ENCODE data around the gene GNAT3.

Gene GNAT3

GRCh38 chr7:80460857-80461256, 51.0 kb downstream of the GNAT3 start:
- no peak for DNase-seq

GRCh38 chr7:80459776-80460510, 51.9 kb downstream of the GNAT3 start:
- no peak for DNase-seq

GRCh38 chr7:80458822-80459725, 52.8 kb downstream of the GNAT3 start:
- DNase-seq: no peak

- DNase-seq: no peak
Observed at GRCh38 chr7:80453699-80454340, 58.0 kb downstream of the GNAT3 start.

GRCh38 chr7:80450621-80451308, 61.1 kb downstream of the GNAT3 start:
- DNase-seq: no peak

- no peak for DNase-seq
Observed at GRCh38 chr7:80449836-80450235, 62.0 kb downstream of the GNAT3 start.

GRCh38 chr7:80445351-80445750, 66.5 kb downstream of the GNAT3 start:
- DNase-seq: no peak

- DNase-seq: no peak
Observed at GRCh38 chr7:80444811-80445210, 67.1 kb downstream of the GNAT3 start.

- no peak for DNase-seq
Observed at GRCh38 chr7:80443325-80443724, 68.5 kb downstream of the GNAT3 start.

GRCh38 chr7:80440883-80441282, 71.0 kb downstream of the GNAT3 start:
- DNase-seq: no peak

- no peak for DNase-seq
Observed at GRCh38 chr7:80439894-80440821, 71.7 kb downstream of the GNAT3 start.

GRCh38 chr7:80435521-80435920, 76.3 kb downstream of the GNAT3 start:
- no peak for DNase-seq

- no peak for DNase-seq
Observed at GRCh38 chr7:80434047-80434446, 77.8 kb downstream of the GNAT3 start.

- DNase-seq: no peak
Observed at GRCh38 chr7:80432166-80432565, 79.7 kb downstream of the GNAT3 start.

- no peak for DNase-seq
Observed at GRCh38 chr7:80429181-80429580, 82.7 kb downstream of the GNAT3 start.

- no peak for DNase-seq
Observed at GRCh38 chr7:80428161-80429054, 83.5 kb downstream of the GNAT3 start.

- no peak for DNase-seq
Observed at GRCh38 chr7:80427218-80427617, 84.6 kb downstream of the GNAT3 start.

- DNase-seq: no peak
Observed at GRCh38 chr7:80420876-80421275, 91.0 kb downstream of the GNAT3 start.

GRCh38 chr7:80417211-80417793, 94.6 kb downstream of the GNAT3 start:
- no peak for DNase-seq

GRCh38 chr7:80415522-80415921, 96.3 kb downstream of the GNAT3 start:
- no peak for DNase-seq

Data from CD4-positive, alpha-beta T cell treated with Interleukin-17A for 1 hour (primary cell).